ENCODE measurements around the gene GALNT9.
"Not testable (repeated sequence)": the region's sequence is repeated elsewhere in the genome, so short reads cannot be mapped to it uniquely, and the experiment has no call there.

Gene GALNT9

GRCh38 chr12:132263451-132264049, 65.8 kb downstream of the GALNT9 start:
- no peak for DNase-seq

- DNase-seq, result no peak
These were observed 66.4 kb downstream of the GALNT9 start for GRCh38 chr12:132263061-132263360.

GRCh38 chr12:132262256-132263060, 66.9 kb downstream of the GALNT9 start:
- DNase-seq, result no peak

GRCh38 chr12:132261328-132262138, 67.9 kb downstream of the GALNT9 start:
- DNase-seq, result no peak

- no peak for DNase-seq
These were observed 68.7 kb downstream of the GALNT9 start for GRCh38 chr12:132260721-132261120.

GRCh38 chr12:132259872-132260695, 69.3 kb downstream of the GALNT9 start:
- DNase-seq, result no peak

- no peak for DNase-seq
These were observed 70.0 kb downstream of the GALNT9 start for GRCh38 chr12:132259364-132259871.

- DNase-seq, result no peak
These were observed 70.8 kb downstream of the GALNT9 start for GRCh38 chr12:132258543-132258942.

GRCh38 chr12:132257955-132258490, 71.4 kb downstream of the GALNT9 start:
- DNase-seq, result no peak

GRCh38 chr12:132257206-132257954, 72.0 kb downstream of the GALNT9 start:
- no peak for DNase-seq

- DNase-seq, result no peak
These were observed 72.7 kb downstream of the GALNT9 start for GRCh38 chr12:132256646-132257045.

GRCh38 chr12:132255642-132256041, 73.7 kb downstream of the GALNT9 start:
- no peak for DNase-seq

GRCh38 chr12:132253698-132254480, 75.5 kb downstream of the GALNT9 start:
- no peak for DNase-seq

GRCh38 chr12:132252981-132253380, 76.4 kb downstream of the GALNT9 start:
- DNase-seq, result not testable (repeated sequence)

GRCh38 chr12:132251741-132252490, 77.5 kb downstream of the GALNT9 start:
- no peak for DNase-seq

GRCh38 chr12:132251310-132251709, 78.1 kb downstream of the GALNT9 start:
- no peak for DNase-seq

- no peak for DNase-seq
These were observed 78.7 kb downstream of the GALNT9 start for GRCh38 chr12:132250707-132251106.

GRCh38 chr12:132249689-132250478, 79.5 kb downstream of the GALNT9 start:
- no peak for DNase-seq

Data from effector CD4-positive, alpha-beta T cell (primary cell).